Stimulated activated CD4-positive, alpha-beta T cell treated with anti-CD3 and anti-CD28 coated beads, Interleukin-1b, Interleukin-23, amount 100 ng/mL, for 1 hour (primary cell): ENCODE measurements around the gene HOXC13.

ENCODE experiments used
- DNase-seq, 2 donors: peaks; one replicate each; pipeline ENCODE4 v3.0.0-alpha.2; 2020; ENCODE audit warnings: low read depth in 2 of 2

HOXC13 gene

DNA sequence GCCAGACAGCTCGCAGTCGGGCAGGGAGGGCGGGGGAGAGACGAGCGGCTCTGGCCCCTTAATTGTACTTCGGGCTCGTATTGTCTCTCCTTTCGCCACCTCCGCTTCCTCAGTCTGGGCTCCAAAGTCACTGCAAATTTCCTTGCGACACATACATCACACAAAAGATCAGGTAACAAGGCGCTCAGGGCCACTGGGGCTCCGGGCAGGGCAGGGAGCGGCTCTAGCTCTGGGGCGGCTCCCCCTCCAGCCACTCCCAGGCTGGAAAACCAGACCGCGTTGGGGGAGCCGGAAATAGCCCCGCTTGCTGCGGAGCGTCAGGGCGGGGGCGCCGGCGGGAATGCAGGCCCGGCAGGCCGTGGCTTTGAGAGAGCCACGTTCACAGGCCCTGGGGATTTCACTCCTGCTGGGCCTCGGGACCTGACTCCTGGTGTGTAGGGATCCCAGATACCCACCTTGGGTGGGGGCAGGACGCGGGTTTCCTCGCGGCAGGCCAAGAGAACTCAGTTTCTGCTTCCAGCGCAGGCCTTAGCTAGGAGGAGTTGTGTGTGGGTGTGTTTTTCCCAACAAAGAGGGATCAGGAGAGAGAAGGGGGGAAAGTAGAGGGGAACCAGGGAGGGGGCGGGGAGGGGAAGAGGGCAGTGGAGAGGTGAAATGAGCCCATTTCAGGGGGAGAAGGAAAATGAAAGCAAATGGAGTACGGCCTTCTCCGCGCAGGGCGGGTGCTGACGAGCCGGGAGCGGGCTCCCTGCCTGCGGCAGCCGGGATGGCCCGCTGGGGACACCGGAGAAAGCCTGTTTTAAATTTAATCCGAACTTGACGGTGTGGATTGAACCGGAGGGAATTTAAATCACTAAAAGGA is 57.0 kb downstream of the HOXC13 start:
- DNase-seq = no peak
